ENCODE results near the gene PALB2.

The PALB2 gene

DNA sequence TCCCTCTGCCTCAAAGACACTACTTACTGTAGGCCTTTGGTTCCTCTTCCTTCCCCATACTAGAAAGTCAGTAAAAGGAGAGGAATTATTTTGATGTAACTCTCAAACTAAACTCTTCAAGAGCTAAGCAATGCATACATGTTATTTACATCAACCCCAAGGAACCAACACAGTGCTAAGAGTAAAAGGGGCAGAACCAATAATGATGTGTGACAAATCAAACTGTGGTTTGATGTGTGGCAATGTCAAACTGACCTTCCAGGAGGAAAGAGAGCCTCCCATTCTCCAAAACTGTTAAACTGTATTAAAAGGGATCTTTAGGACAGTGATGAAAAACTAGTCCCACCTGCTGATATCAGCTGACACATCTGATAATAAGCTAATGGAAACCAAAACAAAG lies 60.7 kb downstream of the PALB2 start:
- DNase-seq, result no peak

DNA sequence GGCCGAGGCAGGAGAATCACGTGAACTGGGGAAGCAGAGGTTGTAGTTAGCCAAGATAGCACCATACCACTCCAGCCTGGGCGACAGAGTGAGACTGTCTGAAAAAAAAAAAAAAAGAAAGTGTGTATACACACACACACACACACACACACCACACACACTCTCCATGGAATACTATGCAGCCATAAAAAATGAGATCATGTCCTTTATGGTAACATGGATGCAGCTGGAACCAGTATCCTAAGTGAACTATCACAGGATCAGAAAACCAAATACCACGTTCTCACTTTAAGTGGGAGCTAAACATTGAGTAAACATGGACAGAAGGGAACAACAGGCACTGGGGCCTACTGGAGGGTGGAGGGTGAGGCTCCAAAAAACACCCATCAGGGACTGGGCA lies 61.7 kb downstream of the PALB2 start:
- no peak for DNase-seq

DNA sequence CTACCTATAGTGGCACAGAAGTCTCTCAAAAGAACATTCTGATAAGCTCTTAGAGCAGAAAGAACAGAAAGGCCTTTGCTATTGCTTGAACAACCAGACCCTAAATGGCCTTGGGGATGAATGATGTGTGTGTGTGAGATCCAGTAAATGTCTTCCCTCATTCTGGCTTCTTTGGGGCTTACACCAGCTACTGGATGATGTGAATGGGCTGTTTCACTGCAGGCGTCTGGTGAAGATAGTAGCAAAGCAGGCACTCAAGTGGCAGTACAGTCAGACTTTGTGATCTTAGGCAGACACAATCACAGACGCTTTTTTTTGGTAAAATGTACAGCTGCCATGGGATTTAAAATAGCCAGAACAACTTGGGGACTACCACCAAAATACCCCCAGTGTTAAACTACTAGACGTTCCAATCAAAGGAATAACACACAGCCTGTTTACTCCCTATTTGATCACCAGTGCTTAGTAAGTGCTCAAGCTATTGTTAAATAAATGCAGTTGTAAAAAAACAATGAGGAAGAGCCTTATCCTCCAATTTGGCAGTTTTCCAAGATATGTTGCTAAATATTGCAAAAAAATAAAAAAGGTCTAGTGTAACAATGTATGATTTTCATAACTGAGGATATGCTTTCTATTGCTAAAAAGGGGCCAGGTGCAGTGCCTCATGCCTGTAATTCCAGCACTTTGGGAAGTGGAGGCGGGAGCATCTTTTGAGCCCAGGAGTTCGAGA lies 62.8 kb downstream of the PALB2 start:
- DNase-seq, result no peak

DNA sequence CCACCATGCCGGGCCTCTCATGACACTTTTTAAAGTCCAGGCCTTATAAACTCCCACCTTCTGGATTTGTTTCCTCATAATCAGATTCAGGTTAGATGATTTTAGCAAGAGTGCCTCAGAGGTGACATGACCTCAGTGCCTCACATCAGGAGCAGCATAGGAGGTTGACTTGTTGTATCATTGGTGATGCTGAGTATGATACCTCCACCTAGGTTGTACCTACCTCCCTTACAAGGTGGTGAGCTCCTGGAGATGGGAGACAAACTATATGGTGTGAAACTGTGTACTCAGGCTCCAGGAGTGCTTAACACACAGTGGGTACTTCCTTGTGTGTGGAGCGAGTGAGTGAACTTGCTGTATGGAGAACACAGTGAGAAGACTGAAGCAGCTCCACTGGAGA lies 63.6 kb downstream of the PALB2 start:
- no peak for DNase-seq

DNA sequence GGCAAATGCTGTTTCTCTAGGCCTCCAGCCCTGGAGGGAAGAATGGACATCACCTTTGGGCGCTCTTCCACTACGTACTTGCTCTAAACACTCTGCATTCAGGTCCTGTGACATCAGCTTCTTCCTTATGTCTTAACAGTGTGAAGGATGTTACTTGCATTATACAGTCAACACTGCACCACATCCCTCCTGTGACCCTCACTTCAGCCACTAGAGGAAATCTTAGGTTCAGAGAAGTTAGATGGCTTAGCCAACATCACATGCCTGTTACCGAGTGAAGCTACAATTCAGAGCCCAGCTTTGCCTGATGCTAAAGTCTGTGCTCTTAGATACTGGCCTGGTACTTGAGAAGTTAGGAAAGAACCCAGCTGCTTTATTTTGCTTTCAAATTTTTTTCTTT lies 65.3 kb downstream of the PALB2 start:
- DNase-seq, result no peak

DNA sequence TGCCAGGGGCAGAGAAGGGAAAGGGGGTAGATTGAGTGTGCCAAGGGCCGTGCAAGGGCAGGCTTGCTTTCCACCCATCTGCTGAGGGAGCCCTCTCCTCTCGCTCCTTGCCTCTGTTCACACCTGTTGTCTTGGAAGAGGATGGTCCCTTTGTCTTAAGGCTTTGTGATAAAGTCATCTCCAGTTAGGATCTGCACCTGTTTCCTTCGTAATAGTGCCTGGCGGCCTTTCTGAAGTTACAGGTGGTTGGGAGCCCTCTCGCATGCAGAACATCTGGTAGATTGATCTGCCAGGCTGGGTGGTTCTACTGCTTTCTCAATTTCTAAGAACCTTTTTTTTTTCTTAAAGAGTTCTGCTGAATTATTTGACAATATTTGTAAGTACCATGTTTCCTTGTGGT lies 67.3 kb downstream of the PALB2 start:
- DNase-seq, result no peak

DNA sequence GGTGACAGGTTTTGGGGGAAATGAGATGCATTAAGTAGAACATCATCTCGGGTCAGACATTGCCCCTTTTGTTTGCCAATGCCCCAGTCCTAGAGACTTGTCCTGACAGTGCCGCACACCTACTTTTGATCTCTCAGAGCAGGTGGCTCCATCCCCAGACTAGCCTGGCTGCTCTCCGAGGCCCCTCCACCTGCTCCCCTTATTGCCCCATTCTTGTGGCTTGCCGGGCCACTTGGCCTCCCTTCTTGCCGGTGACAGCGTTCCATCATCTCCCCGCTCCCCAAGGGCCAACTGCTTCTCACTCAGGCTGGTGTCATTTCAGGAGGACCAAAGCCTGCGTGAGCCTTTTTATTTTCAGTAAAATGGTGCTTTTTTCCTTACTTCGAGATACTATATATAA lies 68.7 kb downstream of the PALB2 start:
- no peak for DNase-seq

DNA sequence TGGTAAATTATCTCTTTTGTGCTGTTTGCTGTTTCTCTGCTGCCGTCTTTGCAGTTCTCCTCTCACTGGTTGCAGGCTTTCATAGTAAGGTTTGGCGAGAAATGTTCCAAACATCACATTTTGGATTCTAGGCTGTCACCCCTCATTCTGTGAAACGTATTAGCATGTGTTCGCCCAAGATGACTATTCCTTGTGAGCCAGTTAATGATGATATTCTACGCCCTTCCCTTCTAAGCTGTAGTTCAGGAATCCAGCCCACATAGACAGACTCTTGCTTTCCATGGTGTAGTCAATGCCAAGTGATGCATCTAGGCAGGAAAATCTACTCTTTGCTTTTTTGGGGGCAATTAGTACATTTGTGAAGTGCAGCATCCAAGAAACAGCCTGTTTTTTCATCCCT lies 69.2 kb downstream of the PALB2 start:
- no peak for DNase-seq

DNA sequence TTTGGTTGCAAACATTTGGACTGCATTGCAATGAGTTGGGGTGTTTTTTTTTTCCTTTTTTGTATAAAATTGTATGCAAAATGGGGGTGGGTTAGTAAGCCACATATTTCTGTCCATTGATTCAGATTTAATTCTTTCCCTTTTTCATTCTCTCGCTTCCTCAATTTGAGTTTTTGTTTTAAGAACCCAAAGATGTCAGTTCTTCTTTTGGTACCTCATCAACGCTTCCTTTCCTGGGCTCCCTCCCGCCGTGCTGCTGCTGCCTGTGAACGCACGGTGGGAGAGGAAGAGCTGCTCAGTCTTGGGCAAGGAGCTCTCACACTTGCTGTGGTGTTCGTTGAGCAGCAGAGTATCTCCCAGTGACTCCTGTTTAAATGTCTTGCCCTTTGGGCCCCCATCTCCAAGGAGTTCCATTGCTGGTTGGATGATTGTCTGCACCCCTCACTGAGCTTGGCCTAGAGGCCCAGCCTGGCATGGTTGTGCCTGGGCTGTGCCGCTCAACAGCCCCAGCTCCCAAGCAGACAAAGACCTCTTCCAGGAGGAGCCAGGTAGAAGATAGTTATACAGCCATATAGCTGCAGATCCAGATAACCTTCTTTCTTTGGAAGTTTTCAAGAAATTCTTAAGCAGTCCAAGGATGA lies 70.0 kb downstream of the PALB2 start:
- no peak for DNase-seq

DNA sequence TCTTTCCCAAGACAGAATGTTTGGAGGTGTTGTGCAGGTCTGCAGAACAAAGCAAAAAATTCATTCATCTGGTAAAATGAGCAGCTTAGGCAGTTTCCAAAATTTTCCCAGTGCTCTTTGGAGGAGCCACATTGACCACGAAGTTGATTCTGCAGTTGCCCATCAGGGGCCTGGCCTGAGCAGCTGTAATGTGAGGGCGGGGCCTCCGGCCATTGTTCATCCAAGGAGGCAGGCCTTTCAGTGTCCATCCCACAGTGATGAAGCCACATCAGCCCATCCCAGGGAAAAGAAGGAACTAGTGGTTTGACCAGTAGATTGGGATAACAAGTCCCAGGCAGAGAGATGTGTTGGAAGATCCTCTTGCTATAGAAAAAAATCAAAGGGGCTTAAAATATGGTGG lies 73.5 kb downstream of the PALB2 start:
- no peak for DNase-seq

DNA sequence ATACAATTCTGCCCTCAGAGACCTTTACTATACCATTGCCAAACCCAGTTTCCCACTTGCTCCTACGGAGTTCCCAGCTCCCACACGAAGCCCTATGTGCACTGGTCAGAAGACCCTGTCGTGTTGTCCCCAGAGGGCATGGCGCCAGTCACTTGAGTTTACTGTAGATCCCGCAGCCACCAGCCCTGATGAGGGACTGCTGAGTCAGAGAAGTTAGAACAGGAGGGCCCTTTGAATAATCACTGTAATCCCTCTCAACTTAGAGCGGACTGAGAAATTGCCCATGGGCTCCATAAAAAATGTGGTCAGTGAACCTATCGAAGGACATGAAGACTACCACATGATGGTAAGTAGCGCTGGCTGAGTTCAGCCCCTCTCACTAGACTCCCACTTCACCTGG lies 74.4 kb downstream of the PALB2 start:
- no peak for DNase-seq

DNA sequence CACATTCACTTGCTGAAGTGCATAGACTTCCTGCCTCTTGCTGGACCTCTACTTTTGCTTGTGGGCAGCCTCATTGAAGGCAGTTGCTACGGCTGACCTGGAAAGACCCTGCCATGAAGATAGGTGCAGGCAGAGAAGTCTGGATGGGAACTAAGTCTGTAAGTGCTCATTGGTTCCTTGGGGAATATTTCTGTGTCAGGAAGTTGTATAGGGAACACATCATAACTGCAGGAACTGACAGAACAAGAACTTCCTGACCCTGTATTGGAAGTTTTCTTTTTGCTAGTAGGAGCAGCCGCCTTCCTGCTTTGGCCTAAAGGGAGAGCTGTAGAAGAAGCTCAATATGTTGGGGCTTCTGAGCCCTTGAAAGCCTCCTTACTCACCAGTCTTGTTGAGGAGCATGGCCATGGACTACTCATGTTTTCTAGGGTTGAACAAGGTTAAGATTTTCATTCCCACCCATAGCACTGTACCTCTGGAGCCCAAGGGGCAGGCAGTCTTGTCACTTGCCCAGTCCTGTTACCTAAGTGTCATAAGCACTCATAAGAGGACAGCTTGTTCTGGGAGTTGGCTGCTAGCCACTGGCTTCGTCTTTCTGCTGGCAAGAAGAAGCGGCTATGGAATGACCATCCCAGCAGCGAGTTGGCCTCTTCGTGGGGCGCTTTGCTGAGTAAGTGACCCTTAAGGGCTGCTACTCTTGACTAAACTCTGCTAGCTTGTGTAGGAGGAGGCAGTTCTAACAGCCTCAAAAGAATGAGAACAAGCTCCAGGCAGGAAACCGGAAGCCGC lies 76.3 kb downstream of the PALB2 start:
- no peak for DNase-seq

DNA sequence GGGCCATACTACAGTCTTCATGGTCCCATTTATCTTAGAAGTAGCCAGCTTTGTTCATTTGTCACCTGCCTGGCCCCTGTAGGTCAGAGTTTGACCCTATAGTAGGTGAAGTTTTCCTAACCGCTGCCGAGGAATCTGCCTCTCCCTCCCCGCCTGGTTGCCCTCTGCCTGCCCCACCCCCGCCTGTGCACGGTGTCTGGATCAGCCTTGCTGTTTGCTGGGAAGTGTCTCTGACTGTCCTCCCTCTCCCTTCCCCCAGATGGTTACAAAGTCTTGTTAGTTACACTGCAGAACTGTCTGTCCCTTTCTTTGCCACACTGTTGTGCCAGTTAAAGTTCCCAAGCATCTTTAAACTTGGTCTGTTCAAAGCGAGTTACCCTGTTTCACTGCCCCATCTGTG lies 77.9 kb downstream of the PALB2 start:
- DNase-seq, result no peak

DNA sequence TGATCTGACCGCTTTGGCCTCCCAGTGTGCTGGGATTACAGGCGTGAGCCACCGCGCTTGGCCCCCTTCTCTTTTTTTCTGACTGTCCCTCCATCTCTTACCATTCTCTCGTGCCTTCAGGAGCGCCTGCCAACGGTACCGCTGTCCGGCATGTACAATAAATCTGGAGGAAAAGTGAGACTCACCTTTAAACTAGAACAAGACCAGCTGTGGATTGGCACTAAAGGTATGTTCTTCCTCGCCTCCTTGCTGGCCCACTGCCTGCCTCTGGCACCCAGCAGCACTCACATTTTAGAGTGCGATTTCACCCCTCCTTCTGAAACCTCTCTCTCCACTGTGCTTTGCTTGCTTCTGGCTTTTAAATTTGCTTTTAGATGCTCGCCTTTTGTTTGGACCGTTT lies 78.6 kb downstream of the PALB2 start:
- no peak for DNase-seq

DNA sequence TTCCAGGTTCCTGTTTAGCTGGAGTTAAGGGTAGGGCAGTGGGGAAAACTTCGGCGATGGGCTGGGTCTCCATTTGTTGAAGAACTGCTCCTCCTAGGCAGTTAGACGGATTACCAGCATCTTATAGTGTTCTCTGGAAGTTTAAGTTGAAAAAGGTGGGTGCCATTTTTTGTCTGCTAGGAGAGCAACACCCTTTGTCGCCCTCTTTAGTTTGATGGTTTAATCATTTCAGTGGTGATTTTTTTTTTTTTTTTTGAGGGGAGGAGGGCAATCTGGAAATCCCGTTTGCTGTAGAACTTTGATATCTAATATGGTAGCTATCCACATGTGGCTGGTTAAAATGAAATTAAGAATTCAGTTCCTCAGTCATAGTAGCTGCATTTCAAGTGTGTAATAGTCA lies 79.5 kb downstream of the PALB2 start:
- DNase-seq, result no peak

DNA sequence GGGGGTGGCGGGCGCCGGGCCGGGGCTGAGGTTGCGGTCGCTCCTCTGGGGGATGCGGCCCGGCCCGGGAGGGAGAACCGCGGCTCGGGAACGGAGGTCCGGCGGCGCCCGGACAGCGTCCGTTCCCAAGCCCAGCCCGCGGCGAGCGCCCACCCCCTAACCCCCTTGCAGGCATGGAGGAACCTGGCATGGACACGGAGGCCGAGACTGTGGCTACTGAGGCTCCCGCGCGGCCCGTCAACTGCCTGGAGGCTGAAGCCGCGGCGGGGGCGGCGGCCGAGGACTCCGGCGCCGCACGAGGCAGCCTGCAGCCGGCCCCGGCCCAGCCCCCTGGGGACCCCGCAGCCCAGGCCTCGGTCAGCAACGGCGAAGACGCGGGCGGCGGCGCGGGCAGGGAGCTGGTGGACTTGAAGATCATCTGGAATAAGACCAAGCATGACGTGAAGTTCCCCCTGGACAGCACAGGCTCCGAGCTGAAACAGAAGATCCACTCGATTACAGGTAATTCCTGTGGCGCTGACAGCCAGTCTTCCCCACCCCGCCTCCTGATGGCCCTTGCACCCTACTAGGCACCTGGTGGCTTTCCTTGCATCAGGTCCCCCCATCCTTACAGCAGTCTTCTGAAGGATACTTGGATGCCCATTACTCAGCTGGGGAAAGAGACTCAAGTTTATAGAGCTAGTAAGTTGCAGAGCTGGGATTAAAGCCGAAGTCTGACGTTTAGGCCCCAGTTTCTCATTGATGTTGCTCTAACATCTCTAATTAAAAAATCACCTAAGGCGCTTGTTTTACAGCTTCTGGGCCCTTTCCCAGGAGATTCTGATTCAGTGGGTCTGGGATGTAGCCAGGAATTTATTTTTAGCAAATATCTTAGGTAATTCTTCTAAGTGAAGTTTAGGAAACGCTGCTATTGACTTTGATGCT lies 83.1 kb downstream of the PALB2 start:
- DNase-seq, result no peak

DNA sequence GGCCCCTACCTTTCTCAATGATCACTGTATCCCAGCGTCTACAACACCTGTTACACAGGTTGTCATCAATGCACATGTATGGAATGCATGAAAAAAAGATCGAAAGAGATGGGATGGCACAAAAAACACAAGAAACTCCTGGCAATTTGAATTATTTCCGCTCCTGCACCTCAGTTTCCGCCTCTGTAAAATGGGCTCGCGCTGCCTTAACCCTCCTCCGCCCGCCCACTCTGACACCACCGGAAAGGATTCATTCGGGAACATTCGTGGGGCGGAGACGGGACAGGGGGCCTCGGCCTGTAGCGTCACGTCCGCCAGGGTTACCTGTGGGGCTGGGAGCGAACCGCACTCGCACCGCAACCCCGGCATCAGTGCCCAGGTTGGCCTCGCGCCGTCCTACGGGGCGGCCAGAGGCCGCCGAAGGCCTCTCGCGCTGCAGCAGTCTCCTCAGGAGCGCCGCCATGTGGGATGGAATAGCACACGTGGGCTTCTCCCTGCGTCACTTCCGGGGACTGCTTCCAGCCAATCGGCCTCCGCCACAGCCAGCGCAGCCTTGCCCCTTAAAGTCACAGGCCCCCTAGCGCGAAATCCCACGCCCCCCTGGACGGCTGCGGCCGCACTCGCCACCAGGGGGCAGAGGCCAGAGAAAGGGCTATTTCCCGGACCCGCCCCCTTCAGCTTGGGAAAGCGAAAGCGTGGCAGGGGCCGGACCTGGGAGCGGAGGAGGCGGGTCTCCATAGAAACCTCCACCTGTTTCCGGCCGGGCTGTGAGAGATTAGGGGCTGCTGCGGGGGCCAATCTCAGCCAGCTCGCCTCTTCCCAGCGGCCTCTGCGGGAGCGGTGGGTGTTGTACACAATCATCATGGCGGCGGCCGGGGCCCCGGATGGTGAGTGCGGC lies 84.0 kb downstream of the PALB2 start, which contains the start of the genes EARS2 and UBFD1:
Gene EARS2, minus strand, starts transcription at position 470 of the 898 bp plus-strand sequence. Its CDS starts 7 bp downstream, at position 463.
Gene UBFD1, plus strand, starts transcription at position 847 of the 898 bp plus-strand sequence. Its CDS starts 16 bp downstream, at position 863.
- peak; percentile 99 for DNase-seq

DNA sequence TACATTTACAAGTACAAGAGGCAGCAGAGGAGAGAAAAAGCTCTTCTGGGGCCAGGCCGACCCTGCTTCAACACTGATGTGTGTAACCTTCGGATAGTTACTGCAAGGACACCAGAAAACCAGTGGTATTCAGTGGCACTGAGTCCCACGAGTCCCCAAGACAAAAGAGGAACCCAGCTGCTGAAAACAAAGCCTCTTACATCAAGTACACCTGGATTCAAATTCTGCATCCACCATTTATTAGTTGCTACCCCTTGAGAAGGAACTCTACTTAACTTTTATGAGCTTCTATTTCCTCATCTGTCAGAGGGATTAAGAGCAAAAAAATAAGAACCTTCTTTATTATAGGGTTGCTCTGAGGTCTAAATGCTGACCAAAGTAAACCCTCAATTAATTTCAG lies 86.6 kb downstream of the PALB2 start:
- DNase-seq, result no peak
